Measurements from ENCODE around the gene CNOT8. TPM values are rescaled to one million over a fixed set of nuclear protein-coding genes. Genes with fewer than 3 reads are reported as not detected.
"Not testable (repeated sequence)": the region's sequence is repeated elsewhere in the genome, so short reads cannot be mapped to it uniquely, and the experiment has no call there.

The CNOT8 gene
- total RNA-seq, 2 donors from 2014 or later = 44.6 to 48.8 TPM

DNA sequence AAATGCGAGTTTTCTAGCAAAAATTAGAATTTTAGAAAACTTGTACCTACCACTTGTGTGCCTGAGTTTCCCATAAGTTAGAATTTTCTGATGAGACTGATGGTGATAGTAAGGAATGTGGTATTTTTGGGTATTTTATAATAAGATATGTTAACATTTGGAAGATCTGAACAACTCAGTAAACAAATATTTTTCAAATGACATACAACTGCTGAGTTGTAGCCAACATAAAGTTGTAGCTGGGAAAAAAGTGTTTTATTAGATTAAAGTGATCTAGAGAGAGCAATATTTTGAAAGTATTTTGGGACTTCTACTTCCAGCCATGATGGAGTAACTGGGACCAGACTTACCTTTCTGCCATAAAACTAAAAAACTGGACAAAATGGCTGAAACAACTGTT lies 41.6 kb downstream of the CNOT8 start:
- Mint-ChIP-seq H3K4me3 (no peak overlapping the region), H3K36me3 (ENCODE audit: low read depth) (peaks cover 77% of the 10 kb centered on the region), H3K9me3 (no peaks in the 10 kb centered on the region), H3K27me3 (ENCODE audit: insufficient read depth) (no peaks in the 10 kb centered on the region), H3K4me1 (peaks cover 16% of the 10 kb centered on the region), H3K27ac (no peak overlapping the region)
- Histone ChIP-seq H3K9ac (ENCODE audit: extremely low read depth, low read length, poor library complexity, severe bottlenecking) (no peak overlapping the region), H3K27ac (ENCODE audit: low read depth, low read length) (no peak overlapping the region), H3K27me3 (ENCODE audit: control insufficient read depth, insufficient read depth, low read length, poor library complexity, severe bottlenecking) (no peaks in the 10 kb centered on the region), H3K36me3 (ENCODE audit: control insufficient read depth, insufficient read depth, low read length) (peaks cover 95% of the 10 kb centered on the region), H3K9me3 (ENCODE audit: control insufficient read depth, low read length) (no peaks in the 10 kb centered on the region), H3K4me1 (ENCODE audit: control insufficient read depth, insufficient read depth, low read length) (no peaks in the 10 kb centered on the region), H3K4me3 (ENCODE audit: low read length) (no peak overlapping the region)
- 95% methylated on average over 1 of the region's 1 CpG; no CpG with 5 or more reads in 1 of the 2 experiments for WGBS, 2 experiments (ENCODE audit: insufficient coverage in 1 of 2, insufficient read length in 1 of 2)
- DNase-seq = no peak
- TF ChIP-seq, protein P1, sequence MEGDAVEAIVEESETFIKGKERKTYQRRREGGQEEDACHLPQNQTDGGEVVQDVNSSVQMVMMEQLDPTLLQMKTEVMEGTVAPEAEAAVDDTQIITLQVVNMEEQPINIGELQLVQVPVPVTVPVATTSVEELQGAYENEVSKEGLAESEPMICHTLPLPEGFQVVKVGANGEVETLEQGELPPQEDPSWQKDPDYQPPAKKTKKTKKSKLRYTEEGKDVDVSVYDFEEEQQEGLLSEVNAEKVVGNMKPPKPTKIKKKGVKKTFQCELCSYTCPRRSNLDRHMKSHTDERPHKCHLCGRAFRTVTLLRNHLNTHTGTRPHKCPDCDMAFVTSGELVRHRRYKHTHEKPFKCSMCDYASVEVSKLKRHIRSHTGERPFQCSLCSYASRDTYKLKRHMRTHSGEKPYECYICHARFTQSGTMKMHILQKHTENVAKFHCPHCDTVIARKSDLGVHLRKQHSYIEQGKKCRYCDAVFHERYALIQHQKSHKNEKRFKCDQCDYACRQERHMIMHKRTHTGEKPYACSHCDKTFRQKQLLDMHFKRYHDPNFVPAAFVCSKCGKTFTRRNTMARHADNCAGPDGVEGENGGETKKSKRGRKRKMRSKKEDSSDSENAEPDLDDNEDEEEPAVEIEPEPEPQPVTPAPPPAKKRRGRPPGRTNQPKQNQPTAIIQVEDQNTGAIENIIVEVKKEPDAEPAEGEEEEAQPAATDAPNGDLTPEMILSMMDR (conservative IDR thresholded peaks at IDR 0.05) = no peak

DNA sequence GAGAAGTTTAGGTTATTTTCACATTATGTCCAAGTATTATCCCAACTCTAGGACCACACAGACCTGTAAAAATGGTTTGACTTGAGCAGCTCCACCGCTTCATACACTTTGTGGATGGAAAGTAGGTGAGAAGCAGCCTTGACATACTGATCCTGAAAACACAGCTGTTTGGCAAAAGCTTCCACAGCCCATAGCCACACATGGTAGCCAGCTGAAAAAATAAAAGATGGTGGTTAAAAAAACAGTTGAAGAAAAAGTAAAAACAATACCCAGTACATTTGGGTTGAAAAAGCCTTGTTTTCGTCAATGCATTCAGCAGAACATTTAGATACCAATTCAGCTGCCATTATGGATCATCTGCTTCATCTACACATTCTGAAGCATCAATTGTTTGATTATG lies 42.8 kb downstream of the CNOT8 start:
- H3K27ac ChIP-seq (ENCODE audit: low read depth, low read length) = no peak overlapping the region
- Mint-ChIP-seq H3K4me1 (peaks cover 6% of the 10 kb centered on the region), H3K36me3 (ENCODE audit: low read depth) (peaks cover 70% of the 10 kb centered on the region), H3K27ac (no peak overlapping the region), H3K9me3 (no peaks in the 10 kb centered on the region), H3K27me3 (ENCODE audit: insufficient read depth) (no peaks in the 10 kb centered on the region), H3K4me3 (no peak overlapping the region)
- H3K9me3 ChIP-seq (ENCODE audit: control insufficient read depth, low read length) = no peaks in the 10 kb centered on the region
- no peaks in the 10 kb centered on the region for H3K4me1 ChIP-seq (ENCODE audit: control insufficient read depth, insufficient read depth, low read length)
- DNase-seq = no peak
- H3K36me3 ChIP-seq (ENCODE audit: control insufficient read depth, insufficient read depth, low read length) = peaks cover 95% of the 10 kb centered on the region
- no peaks in the 10 kb centered on the region for H3K27me3 ChIP-seq (ENCODE audit: control insufficient read depth, insufficient read depth, low read length, poor library complexity, severe bottlenecking)
- no peak overlapping the region for H3K9ac ChIP-seq (ENCODE audit: extremely low read depth, low read length, poor library complexity, severe bottlenecking)
- TF ChIP-seq, protein P1 (conservative IDR thresholded peaks at IDR 0.05) = no peak
- no peak overlapping the region for H3K4me3 ChIP-seq (ENCODE audit: low read length)
- 94 to 100% methylated on average over 1 to 2 of the region's 2 CpGs for WGBS, 2 experiments (ENCODE audit: insufficient coverage in 1 of 2, insufficient read length in 1 of 2)

DNA sequence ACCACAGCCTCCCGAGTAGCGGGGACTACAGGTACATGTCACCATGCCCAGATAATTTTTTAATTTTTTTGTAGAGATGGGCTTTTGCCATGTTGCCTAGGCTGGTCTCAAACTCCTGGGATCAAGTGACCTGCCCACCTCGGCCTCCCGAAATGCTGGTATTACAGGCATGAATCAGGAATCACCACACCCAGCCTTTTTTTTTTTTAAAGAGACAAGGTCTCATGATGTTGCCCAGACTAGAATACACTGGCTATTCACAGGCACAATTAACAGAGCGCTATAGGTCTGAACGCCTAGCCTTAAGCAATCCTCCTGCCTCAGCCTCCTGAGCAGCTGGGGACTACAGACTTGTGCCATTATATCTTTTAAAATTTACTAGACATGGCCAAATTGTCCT lies 43.5 kb downstream of the CNOT8 start:
- TF ChIP-seq, protein P1 (conservative IDR thresholded peaks at IDR 0.05) = no peak
- Histone ChIP-seq H3K9ac (ENCODE audit: extremely low read depth, low read length, poor library complexity, severe bottlenecking) (no peak overlapping the region), H3K36me3 (ENCODE audit: control insufficient read depth, insufficient read depth, low read length) (peaks cover 95% of the 10 kb centered on the region), H3K27ac (ENCODE audit: low read depth, low read length) (no peak overlapping the region), H3K4me3 (ENCODE audit: low read length) (no peak overlapping the region), H3K4me1 (ENCODE audit: control insufficient read depth, insufficient read depth, low read length) (no peaks in the 10 kb centered on the region), H3K9me3 (ENCODE audit: control insufficient read depth, low read length) (no peaks in the 10 kb centered on the region), H3K27me3 (ENCODE audit: control insufficient read depth, insufficient read depth, low read length, poor library complexity, severe bottlenecking) (no peaks in the 10 kb centered on the region)
- no peaks in the 10 kb centered on the region for H3K9me3 Mint-ChIP-seq
- 95 to 97% methylated on average over 4 to 6 of the region's 6 CpGs for WGBS, 2 experiments (ENCODE audit: insufficient coverage in 1 of 2, insufficient read length in 1 of 2)
- H3K4me1 Mint-ChIP-seq = peaks cover 2% of the 10 kb centered on the region
- no peak overlapping the region for H3K4me3 Mint-ChIP-seq
- peaks cover 72% of the 10 kb centered on the region for H3K36me3 Mint-ChIP-seq (ENCODE audit: low read depth)
- no peak for DNase-seq
- H3K27me3 Mint-ChIP-seq (ENCODE audit: insufficient read depth) = no peaks in the 10 kb centered on the region
- H3K27ac Mint-ChIP-seq = no peak overlapping the region

DNA sequence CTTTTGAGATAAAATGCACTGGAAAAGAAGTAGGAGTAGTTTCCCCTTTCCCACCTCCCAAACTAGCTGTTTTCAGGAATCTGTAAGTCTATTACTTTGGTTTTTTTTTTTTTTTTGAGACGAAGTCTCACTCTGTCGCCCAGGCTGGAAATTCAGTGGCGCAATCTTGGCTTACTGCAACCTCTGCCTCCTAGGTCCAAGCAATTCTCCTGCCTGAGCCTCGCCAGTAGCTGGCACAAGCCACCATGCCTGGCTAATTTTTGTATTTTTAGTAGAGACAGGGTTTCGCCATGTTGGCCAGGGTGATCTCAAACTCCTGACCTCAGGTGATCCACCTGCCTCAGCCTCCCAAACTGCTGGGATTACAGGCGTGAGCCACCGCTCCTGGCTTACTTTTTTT lies 47.2 kb downstream of the CNOT8 start:
- 97 to 100% methylated on average over 3 to 7 of the region's 7 CpGs for WGBS, 2 experiments (ENCODE audit: insufficient coverage in 1 of 2, insufficient read length in 1 of 2)
- not testable (repeated sequence) for H3K9me3 Mint-ChIP-seq
- H3K36me3 ChIP-seq (ENCODE audit: control insufficient read depth, insufficient read depth, low read length) = peaks cover 94% of the 10 kb centered on the region

More for the DNA sequence above, 47.2 kb downstream of the CNOT8 start:
- not testable (repeated sequence) for H3K27ac Mint-ChIP-seq; H3K4me1 ChIP-seq (ENCODE audit: control insufficient read depth, insufficient read depth, low read length); H3K9me3 ChIP-seq (ENCODE audit: control insufficient read depth, low read length); H3K27ac ChIP-seq (ENCODE audit: low read depth, low read length); H3K4me1 Mint-ChIP-seq; H3K4me3 Mint-ChIP-seq; H3K27me3 Mint-ChIP-seq (ENCODE audit: insufficient read depth); H3K27me3 ChIP-seq (ENCODE audit: control insufficient read depth, insufficient read depth, low read length, poor library complexity, severe bottlenecking); DNase-seq; H3K4me3 ChIP-seq (ENCODE audit: low read length); H3K9ac ChIP-seq (ENCODE audit: extremely low read depth, low read length, poor library complexity, severe bottlenecking)
- peaks cover 73% of the 10 kb centered on the region for H3K36me3 Mint-ChIP-seq (ENCODE audit: low read depth)

All from endodermal cell (in vitro differentiated cells).